Measurements from ENCODE around the gene B3GNT7.
A peak's percentile ranks its signal among the peaks of the same experiment; 100 is the strongest.
"Not testable (repeated sequence)": the region's sequence is repeated elsewhere in the genome, so short reads cannot be mapped to it uniquely, and the experiment has no call there.

B3GNT7 gene, protein sequence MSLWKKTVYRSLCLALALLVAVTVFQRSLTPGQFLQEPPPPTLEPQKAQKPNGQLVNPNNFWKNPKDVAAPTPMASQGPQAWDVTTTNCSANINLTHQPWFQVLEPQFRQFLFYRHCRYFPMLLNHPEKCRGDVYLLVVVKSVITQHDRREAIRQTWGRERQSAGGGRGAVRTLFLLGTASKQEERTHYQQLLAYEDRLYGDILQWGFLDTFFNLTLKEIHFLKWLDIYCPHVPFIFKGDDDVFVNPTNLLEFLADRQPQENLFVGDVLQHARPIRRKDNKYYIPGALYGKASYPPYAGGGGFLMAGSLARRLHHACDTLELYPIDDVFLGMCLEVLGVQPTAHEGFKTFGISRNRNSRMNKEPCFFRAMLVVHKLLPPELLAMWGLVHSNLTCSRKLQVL

DNA sequence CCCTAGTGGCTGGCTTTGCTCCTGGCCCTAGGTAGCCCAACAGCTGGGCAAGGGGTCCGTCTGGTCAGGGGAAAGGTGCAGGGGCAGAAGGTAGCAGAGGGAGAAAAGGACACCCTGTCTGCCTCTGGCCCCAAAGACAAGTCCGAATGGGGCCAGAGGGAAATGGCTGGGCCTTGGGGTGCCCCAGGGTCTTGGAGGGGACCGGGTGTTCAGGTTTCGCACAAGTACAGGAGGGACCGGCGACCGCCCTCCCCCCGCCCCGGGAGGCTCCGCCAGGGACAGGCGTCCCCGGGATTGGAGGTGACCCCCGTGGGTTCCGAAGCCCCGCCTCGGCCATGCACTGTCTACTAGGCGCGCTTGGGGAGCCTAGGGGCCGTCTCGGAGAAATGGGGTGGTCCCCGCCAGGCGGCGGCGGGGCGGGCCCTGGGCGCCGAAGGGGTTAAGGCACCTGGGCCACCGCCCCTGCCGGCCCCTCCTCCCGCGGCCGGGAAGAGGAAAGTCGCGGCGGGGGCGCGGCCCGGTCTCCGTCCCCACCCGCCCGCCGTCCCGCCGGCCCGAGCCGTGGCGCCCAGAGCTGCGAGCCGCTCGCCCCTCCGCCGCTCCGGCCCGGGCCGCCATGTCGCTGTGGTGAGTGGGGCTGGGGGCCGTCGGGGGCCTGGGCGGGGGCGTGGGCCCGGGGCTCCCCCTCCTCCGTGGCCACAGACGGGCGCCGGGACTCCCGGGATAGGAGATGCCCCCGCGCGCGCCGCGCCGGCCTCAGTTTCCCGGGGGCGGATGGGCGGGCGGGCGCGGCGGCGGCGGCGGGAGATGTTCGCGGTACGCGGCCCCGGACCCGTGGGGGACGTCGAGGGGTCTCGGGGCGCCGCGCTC is at the start of gene B3GNT7:
Gene B3GNT7, plus strand, starts transcription at position 523 of the 870 bp plus-strand sequence. Its CDS starts 94 bp downstream, at position 617.
- no peak for DNase-seq

GRCh38 chr2:231347081-231347480 is 48.4 kb upstream of the B3GNT7 start:
- DNase-seq, result no peak

- peak; percentile 50 for DNase-seq
Measured at GRCh38 chr2:231347638-231348037, 47.9 kb upstream of the B3GNT7 start.

GRCh38 chr2:231348173-231348572 is 47.3 kb upstream of the B3GNT7 start:
- DNase-seq, result no peak

DNA sequence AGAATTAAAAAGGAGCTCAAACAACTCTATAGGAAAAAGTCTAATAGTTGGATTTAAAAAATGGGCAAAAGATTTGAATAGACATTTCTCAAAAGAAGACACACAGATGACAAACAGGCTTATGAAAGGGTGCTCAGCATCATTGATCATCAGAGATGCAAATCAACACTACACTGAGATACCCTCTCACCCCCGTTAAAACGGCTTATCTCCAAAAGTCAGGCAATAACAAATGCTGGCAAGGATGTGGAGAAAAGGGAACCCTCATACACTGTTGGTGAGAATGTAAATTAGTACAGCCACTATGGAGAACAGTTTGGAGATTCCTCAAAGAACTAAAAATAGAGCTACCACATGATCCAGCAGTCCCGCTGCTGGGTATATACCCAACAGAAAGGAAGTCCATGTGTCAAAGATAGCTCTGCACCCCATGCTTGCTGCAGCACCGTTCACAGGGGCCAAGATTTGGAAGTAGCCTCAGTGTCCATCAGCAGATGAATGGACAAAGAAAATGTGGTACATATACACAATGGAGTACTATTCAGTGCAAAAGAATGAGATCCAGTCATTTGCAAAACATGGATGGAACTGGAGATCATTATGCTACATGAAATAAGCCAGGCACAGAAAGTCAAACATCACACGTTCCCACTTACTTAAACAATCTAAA is 46.7 kb upstream of the B3GNT7 start:
- peak; percentile 39 for DNase-seq

GRCh38 chr2:231349374-231349735 is 46.2 kb upstream of the B3GNT7 start:
- DNase-seq, result not testable (repeated sequence)

DNA sequence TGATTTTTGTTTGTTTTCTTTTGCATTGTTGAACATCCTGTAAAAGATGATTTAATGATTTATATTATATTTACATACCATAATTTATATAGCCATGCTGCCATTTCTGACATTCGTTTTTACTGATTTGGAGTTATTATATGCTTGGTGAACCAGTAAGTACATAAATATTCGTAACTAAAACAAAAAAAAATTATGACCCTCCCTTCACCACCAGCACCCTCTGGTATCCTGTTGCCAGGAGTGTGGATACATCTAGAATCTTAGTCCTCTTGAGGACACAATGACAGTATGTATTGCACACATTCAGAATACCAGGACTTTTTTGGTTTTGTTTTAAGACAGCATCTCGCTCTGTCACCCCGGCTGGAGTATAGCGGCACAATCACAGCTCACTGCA is 43.9 kb upstream of the B3GNT7 start:
- no peak for DNase-seq

DNA sequence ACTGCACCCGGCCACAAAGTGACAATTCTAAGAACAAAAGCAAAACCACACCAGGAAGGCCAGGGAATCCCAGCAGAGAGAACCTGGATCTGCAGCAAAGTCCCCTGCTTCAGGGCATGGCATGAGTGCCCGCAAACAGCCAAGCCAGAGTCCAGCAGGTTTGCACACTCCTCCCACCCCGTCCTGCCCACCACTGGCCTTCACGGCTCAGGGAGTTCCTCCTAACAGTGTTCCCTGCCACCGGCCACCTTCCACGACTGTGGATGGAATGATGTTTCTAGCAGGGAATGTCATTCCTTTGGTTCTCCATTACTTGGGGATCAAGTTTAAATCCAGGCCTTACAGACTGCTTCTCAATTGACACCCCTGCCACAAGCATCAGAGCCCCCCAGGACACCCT is 42.0 kb upstream of the B3GNT7 start:
- DNase-seq, result no peak

GRCh38 chr2:231355508-231356465 is 39.7 kb upstream of the B3GNT7 start:
- DNase-seq, result no peak

GRCh38 chr2:231356466-231356844 is 39.1 kb upstream of the B3GNT7 start:
- no peak for DNase-seq

DNA sequence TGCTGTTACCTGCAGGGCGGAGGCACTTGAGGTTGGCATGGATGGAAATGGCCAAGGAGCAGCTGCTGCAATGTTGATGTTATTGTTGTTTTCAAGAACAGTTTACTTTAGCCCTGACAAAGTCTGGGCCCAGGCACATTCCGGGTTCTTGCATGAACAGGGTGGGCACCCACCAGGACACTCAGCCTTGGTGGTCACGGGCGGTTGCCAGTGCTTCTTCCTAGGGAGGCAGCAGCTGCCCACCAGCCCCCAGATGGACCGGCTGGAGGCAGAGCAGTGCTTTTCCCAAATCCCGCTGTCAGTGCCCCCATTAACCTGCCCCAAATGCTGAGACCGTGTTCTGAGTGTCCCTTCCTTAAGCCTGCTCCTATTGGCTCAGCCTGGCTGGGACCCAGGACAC is 38.5 kb upstream of the B3GNT7 start:
- DNase-seq, result no peak

GRCh38 chr2:231357931-231358330 is 37.6 kb upstream of the B3GNT7 start:
- no peak for DNase-seq

DNA sequence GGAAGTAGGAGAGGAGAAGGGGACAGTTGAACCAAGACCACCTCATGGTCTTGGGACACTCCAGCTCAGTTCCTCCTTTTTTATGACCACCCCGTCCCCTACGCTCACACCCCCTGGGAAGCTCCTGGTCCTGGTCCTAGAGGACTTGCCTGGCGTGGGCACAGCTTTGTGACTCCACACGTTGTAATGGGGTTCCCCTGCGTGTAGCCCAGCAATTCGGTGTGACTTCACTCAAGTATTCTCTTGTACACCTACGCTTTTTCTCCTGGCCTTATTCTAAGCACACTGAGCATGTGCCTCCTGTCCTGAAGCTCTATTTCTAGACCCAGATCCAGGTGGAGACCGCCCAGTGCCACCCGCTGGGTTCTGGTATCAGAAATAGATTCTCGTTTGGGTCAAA is 36.1 kb upstream of the B3GNT7 start:
- DNase-seq, result peak; percentile 35

DNA sequence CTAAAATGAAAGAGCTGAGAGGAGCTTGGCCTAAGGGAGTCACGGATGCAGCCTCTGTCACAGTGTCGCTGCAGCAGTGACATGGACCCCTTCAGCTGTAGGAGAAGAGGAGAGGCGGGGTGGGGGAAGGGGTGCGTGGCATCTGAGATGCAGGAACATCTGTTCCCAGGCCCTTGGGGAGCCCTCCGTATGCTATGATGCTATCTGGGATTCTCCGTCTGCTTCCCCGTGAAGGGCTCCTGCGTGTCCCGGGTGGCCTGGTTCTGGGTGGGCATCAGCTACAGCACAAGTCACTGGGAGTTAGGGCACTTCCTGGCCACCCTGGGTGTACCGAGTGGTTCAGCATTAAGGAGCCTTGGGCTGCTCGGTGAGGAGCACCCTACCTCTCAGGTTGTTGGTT is 35.6 kb upstream of the B3GNT7 start:
- no peak for DNase-seq

- DNase-seq, result no peak
Measured at GRCh38 chr2:231360401-231360800, 35.1 kb upstream of the B3GNT7 start.

- peak; percentile 81 for DNase-seq
Measured at GRCh38 chr2:231360881-231361371, 34.6 kb upstream of the B3GNT7 start.

GRCh38 chr2:231361701-231362554 is 33.6 kb upstream of the B3GNT7 start:
- DNase-seq, result peak; percentile 68

DNA sequence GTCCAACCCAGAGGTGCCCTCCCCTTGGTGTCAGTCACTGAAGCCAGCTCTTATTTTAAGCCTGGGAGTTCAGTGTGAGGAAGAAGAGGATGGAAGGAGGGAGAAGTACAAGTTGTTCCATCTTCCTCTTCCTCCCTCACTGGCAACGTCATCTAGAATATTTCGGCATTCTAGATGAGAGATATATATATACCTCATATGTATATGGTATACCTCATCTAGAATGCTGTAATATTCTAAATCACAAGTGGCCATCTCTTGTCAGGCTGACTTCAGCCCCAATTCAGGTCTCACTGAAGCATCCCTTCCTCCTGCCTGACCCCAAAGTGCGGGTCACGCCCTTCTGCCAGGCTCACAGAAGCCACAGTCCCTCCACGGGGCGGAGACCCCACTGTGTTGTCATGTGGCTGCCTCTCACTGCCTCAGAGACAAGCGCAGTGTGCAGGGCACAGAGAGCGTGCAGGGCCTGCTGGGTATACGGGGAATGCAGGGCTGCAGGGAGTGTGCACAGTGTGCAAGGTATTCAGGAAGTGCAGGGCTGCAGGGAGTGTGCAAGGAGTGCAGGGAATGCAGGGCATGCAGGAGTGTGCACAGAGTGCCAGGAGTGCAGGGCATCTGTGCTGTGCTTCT is 32.8 kb upstream of the B3GNT7 start:
- peak; percentile 45 for DNase-seq

DNA sequence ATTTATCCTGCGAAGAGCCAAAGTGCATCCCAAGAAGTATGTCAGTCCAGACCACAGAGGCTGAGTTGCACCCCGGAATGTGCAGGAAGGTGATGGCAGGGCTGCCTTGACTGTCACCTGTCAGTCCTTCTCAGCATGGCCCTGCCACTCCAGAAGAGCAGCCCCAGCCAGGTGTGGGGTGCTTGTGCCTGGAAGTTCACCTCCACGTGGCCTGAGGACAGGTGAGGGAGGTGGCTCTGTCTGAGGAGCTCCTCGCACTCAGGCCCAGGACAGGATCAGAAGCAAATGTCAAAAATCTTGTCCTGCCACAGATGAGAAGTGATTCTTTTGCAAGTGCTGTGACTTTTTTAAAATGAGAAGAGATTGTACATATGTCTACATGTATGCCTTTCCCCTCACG is 31.4 kb upstream of the B3GNT7 start:
- DNase-seq, result no peak

- DNase-seq, result peak; percentile 36
Measured at GRCh38 chr2:231364961-231365810, 30.3 kb upstream of the B3GNT7 start.
